H1 (cell line): ENCODE data around the gene SPATA21. TPM values are rescaled to one million over a fixed set of nuclear protein-coding genes. Genes with fewer than 3 reads are reported as not detected.

ENCODE experiments used
- CTCF ChIA-PET: fragments of 300-600 bp; sonication (Branson Sonifier 250); formaldehyde crosslinking; loops from one replicate; lab custom pipeline; 2021; ENCODE audit not compliant: partially characterized antibody; lab: Charles Lee
- POLR2A ChIA-PET: fragments of 300-600 bp; sonication (Branson Sonifier 250); formaldehyde crosslinking; loops from one replicate; lab custom pipeline; 2021; ENCODE audit warnings: inconsistent platforms; ENCODE audit not compliant: partially characterized antibody; lab: Charles Lee
- DNase-seq, 2 experiments: peaks; one replicate each; pipeline versions ENCODE4 v3.0.0 to v3.0.0-alpha.2; 2010 to 2022; ENCODE audit warnings: low spot score in 2 of 2, low read depth in 1 of 2, mixed read lengths in 1 of 2
- FAIRE-seq: peaks from 2 replicates; lab custom pipeline; 2011; peaks lifted over from hg19 to GRCh38; lab: Jason Lieb, UNC
- H2AFZ ChIP-seq: 2 replicates; pipeline ENCODE4 v1.8.1; 2012; ENCODE audit warnings: low read length, inconsistent platforms
- H2AK5ac ChIP-seq: 2 replicates; pipeline ENCODE4 v1.6.1; 2013; ENCODE audit warnings: low read depth, low read length
- H2BK120ac ChIP-seq: replicated peaks from 2 replicates; pipeline ENCODE3; 2013; ENCODE audit warnings: low read depth, low read length, inconsistent platforms
- H2BK12ac ChIP-seq: 2 replicates; pipeline ENCODE4 v1.6.1; 2013; ENCODE audit warnings: low read depth, low read length
- H2BK15ac ChIP-seq: 2 replicates; pipeline ENCODE4 v1.6.1; 2013; ENCODE audit warnings: low read length
- H2BK20ac ChIP-seq: 2 replicates; pipeline ENCODE4 v1.6.1; 2013; ENCODE audit warnings: low read length
- H2BK5ac ChIP-seq: 2 replicates; pipeline ENCODE4 v1.6.1; 2013; ENCODE audit warnings: low read depth, low read length
- H3K14ac ChIP-seq: 2 replicates; pipeline ENCODE4 v1.6.1; 2013; ENCODE audit warnings: inconsistent platforms; ENCODE audit not compliant: insufficient read length
- H3K18ac ChIP-seq: 2 replicates; pipeline ENCODE4 v1.6.1; 2013; ENCODE audit warnings: low read length; ENCODE audit errors: extremely low read depth
- H3K23ac ChIP-seq: 2 replicates; pipeline ENCODE4 v1.6.1; 2013; ENCODE audit warnings: inconsistent platforms; ENCODE audit not compliant: insufficient read length
- H3K23me2 ChIP-seq: 2 replicates; pipeline ENCODE4 v1.6.1; 2013; ENCODE audit warnings: low read depth, low read length
- H3K27ac ChIP-seq: 2 replicates; pipeline ENCODE4 v1.6.1; 2011; ENCODE audit warnings: low read depth, low read length, inconsistent platforms
- H3K27me3 ChIP-seq, 4 experiments: replicated peaks in 1 of 4; 1 replicate in 1 of 4; 2 replicates in 3 of 4; pipeline versions ENCODE4 v1.6.1 to v1.8.1; 2011 to 2013; ENCODE audit warnings: low read length in 3 of 4, mild to moderate bottlenecking in 3 of 4, inconsistent platforms in 2 of 4, mixed read lengths in 2 of 4, moderate library complexity in 1 of 4; ENCODE audit not compliant: control insufficient read depth in 3 of 4, insufficient read depth in 3 of 4; ENCODE audit errors: extremely low read depth in 1 of 4
- H3K36me3 ChIP-seq, 4 experiments: 2 replicates each; pipeline versions ENCODE4 v1.6.1 to v1.8.1; 2011 to 2013; ENCODE audit warnings: mild to moderate bottlenecking in 4 of 4, low read length in 3 of 4, moderate library complexity in 2 of 4, control low read depth in 1 of 4, inconsistent platforms in 1 of 4; ENCODE audit not compliant: insufficient read depth in 4 of 4, control insufficient read depth in 2 of 4
- H3K4ac ChIP-seq: replicated peaks from 2 replicates; pipeline ENCODE3; 2013; ENCODE audit warnings: low read length, low read depth, mixed read lengths, inconsistent platforms; ENCODE audit not compliant: insufficient read length
- H3K4me1 ChIP-seq, 4 experiments: replicated peaks in 1 of 4; 1 replicate in 1 of 4; 2 replicates in 3 of 4; pipeline versions ENCODE4 v1.6.1 to v1.8.1; 2011 to 2013; ENCODE audit warnings: low read length in 3 of 4, inconsistent platforms in 2 of 4, mixed read lengths in 1 of 4; ENCODE audit not compliant: insufficient read depth in 4 of 4, control insufficient read depth in 3 of 4
- H3K4me2 ChIP-seq, 2 experiments: 2 replicates each; pipeline versions ENCODE4 v1.6.1 to v1.8.1; 2011 to 2013; ENCODE audit warnings: low read depth in 2 of 2, low read length in 2 of 2, control low read depth in 1 of 2, inconsistent platforms in 1 of 2, mild to moderate bottlenecking in 1 of 2; ENCODE audit not compliant: insufficient read depth in 1 of 2
- H3K4me3 ChIP-seq, 4 experiments: fragments of 200-600, 300-600 bp in 1 of 4; sonication (generic), shearing (Covaris generic), sonication (Bioruptor Twin) in 1 of 4; 2 replicates each; pipeline versions ENCODE4 v1.5.1 to v1.8.1; 2011 to 2016; ENCODE audit warnings: low read length in 4 of 4, low read depth in 3 of 4, control low read depth in 2 of 4, inconsistent platforms in 2 of 4, mild to moderate bottlenecking in 2 of 4, mixed read lengths in 1 of 4, moderate library complexity in 1 of 4; ENCODE audit not compliant: insufficient read depth in 2 of 4; ENCODE audit errors: extremely low read depth in 1 of 4
- H3K56ac ChIP-seq: replicated peaks from 2 replicates; pipeline ENCODE3; 2013; ENCODE audit warnings: low read depth, mild to moderate bottlenecking, mixed read lengths, low read length, inconsistent platforms; ENCODE audit not compliant: insufficient read length
- H3K79me1 ChIP-seq: 2 replicates; pipeline ENCODE4 v1.6.1; 2013; ENCODE audit warnings: low read depth, low read length, control low read depth
- H3K79me2 ChIP-seq, 2 experiments: 2 replicates each; pipeline versions ENCODE4 v1.6.1 to v1.8.1; 2012 to 2013; ENCODE audit warnings: low read length in 2 of 2, mild to moderate bottlenecking in 2 of 2, inconsistent platforms in 1 of 2; ENCODE audit not compliant: insufficient read depth in 2 of 2, control insufficient read depth in 1 of 2
- H3K9ac ChIP-seq, 4 experiments: replicated peaks in 1 of 4; 1 replicate in 1 of 4; 2 replicates in 3 of 4; pipeline versions ENCODE4 v1.6.1 to v1.8.1; 2011 to 2013; ENCODE audit warnings: low read depth in 3 of 4, low read length in 3 of 4, control low read depth in 2 of 4, mild to moderate bottlenecking in 2 of 4, moderate library complexity in 2 of 4, inconsistent platforms in 1 of 4; ENCODE audit errors: extremely low read depth in 1 of 4
- H3K9me3 ChIP-seq, 2 experiments: 2 replicates each; pipeline versions ENCODE4 v1.6.1 to v1.8.1; 2012 to 2013; ENCODE audit warnings: mild to moderate bottlenecking in 2 of 2, moderate library complexity in 2 of 2, control low read depth in 1 of 2, inconsistent platforms in 1 of 2, low read depth in 1 of 2, low read length in 1 of 2, mixed read lengths in 1 of 2; ENCODE audit not compliant: insufficient read depth in 2 of 2
- H4K20me1 ChIP-seq, 2 experiments: replicated peaks in 1 of 2; 2 replicates each; pipeline versions ENCODE3 to v1.8.1; 2011 to 2013; ENCODE audit warnings: inconsistent platforms in 2 of 2, low read length in 2 of 2, mild to moderate bottlenecking in 1 of 2; ENCODE audit not compliant: insufficient read depth in 2 of 2, control insufficient read depth in 1 of 2
- H4K5ac ChIP-seq: 2 replicates; pipeline ENCODE4 v1.6.1; 2013; ENCODE audit warnings: low read length, low read depth, mixed read lengths, inconsistent platforms; ENCODE audit not compliant: insufficient read length
- H4K8ac ChIP-seq: 2 replicates; pipeline ENCODE4 v1.8.0; 2013; ENCODE audit warnings: mild to moderate bottlenecking, moderate library complexity, low read length, inconsistent platforms; ENCODE audit not compliant: insufficient read depth; ENCODE audit errors: extremely low read depth
- H4K91ac ChIP-seq: replicated peaks from 2 replicates; pipeline ENCODE3; 2013; ENCODE audit warnings: low read length, mixed read lengths, inconsistent platforms; ENCODE audit not compliant: insufficient read length
- BCL11A ChIP-seq, 2 experiments: IDR thresholded peaks; one replicate each; pipeline ENCODE4 v1.6.1; 2011; ENCODE audit warnings: low read depth in 2 of 2, low read length in 2 of 2, mild to moderate bottlenecking in 2 of 2
- BRCA1 ChIP-seq: IDR thresholded peaks from 2 replicates; pipeline ENCODE4 v1.6.1; 2012; ENCODE audit warnings: low read depth, low read length, improper control_type of control experiment
- GABPA ChIP-seq: IDR thresholded peaks from 2 replicates; pipeline ENCODE4 v1.6.1; 2011; ENCODE audit warnings: mild to moderate bottlenecking, low read length, moderate library complexity, borderline replicate concordance; ENCODE audit not compliant: insufficient read depth
- KDM4A ChIP-seq: IDR thresholded peaks from one replicate; pipeline ENCODE4 v1.7.1; 2012; ENCODE audit warnings: low read depth, mild to moderate bottlenecking, moderate library complexity, low read length, inconsistent platforms; ENCODE audit not compliant: severe bottlenecking
- SIRT6 ChIP-seq: IDR thresholded peaks from one replicate; pipeline ENCODE4 v1.7.1; 2012; ENCODE audit warnings: low read length, inconsistent platforms
- TAF1 ChIP-seq: IDR thresholded peaks from 2 replicates; pipeline ENCODE4 v1.6.1; 2011; ENCODE audit warnings: mild to moderate bottlenecking, low read depth, low read length
- TEAD4 ChIP-seq: IDR thresholded peaks from 2 replicates; pipeline ENCODE4 v1.6.1; 2012; ENCODE audit warnings: low read depth, low read length, inconsistent platforms, mixed read lengths
- WGBS, 2 experiments: shearing (Covaris generic) in 1 of 2; methylation state at CpG; one replicate each; pipeline versions ENCODE4 v1.1.6 to v1.1.7; 2013 to 2015; ENCODE audit warnings: low lambda C conversion rate in 2 of 2, mixed read lengths in 2 of 2, inconsistent platforms in 1 of 2, low coverage in 1 of 2, missing lambda C conversion rate in 1 of 2; ENCODE audit not compliant: insufficient replicate concordance in 2 of 2, insufficient coverage in 1 of 2, insufficient read length in 1 of 2; ENCODE audit errors: extremely low coverage in 1 of 2, missing lambda C conversion rate in 1 of 2; 5-methylcytosine and 5-hydroxymethylcytosine counted together
- polyA plus RNA-seq, 7 experiments: library from polyadenylated mRNA; depleted of rRNA in 3 of 7; stranded (reverse) in 5 of 7; unstranded in 2 of 7; fragments of >200 nt in 5 of 7; fragments of 200-250 nt in 2 of 7; gene quantifications; 1 replicate in 5 of 7; 2 replicates in 1 of 7; 4 replicates in 1 of 7; pipeline versions ENCODE4 v1.2.1 to v1.2.3, GENCODE V29; 2011 to 2013; ENCODE audit warnings: missing spikeins in 2 of 7, mixed read lengths in 2 of 7
- total RNA-seq: library from RNA; stranded (reverse); fragmentation: NEBNext Ultra II Directional; extraction: Animal tissue kit (Norgen Biotek cat#: 25700); gene quantifications from 2 replicates; pipeline ENCODE4 v1.2.1, GENCODE V29; 2021
- TF ChIP-seq, protein P1 (sequence below): IDR thresholded peaks from 2 replicates; pipeline ENCODE4 v1.6.1; 2012; ENCODE audit warnings: low read length, inconsistent platforms
- TF ChIP-seq, protein P2 (sequence below): IDR thresholded peaks from 2 replicates; pipeline ENCODE4 v1.6.1; 2011; ENCODE audit warnings: low read length, improper control_type of control experiment

The SPATA21 gene
- total and polyA plus RNA-seq, 2 of the 8 experiments (the other 6 are each of a cell fraction or from before 2014, with no cell fraction given) = not detected

DNA sequence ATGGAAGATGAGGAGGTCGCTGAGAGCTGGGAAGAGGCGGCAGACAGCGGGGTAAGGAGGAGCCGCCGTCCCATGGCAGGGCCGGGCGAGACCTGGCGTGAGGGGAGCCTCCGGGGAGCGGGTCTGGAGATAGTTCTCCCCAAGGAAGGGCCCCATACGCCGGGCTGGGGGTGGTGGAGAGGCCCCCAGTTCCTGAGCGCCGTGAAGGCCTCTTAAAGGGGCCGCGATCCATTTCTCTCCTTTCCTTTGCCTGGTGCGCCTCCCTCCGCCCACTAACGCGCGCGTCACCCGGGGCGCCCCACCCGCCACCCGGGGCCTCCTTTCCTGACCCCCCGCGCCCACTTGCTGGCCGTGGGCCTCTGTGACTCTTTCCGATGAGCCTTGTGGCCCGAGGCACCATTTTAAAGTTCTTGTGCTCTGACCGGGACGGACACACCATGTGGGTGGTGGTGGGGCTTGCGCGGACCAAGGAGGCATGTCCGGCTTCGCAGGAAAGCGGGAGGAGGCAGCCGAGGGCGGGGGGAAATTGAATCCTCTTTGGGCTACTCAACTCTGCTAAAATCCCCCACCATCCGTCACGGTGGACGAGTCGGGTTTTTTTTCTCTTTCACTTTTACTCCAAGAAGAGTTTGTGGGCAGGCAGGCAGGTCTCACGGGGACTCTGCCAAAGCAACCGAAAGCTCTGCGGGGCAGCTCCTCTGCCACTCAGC, 69.8 kb downstream of the SPATA21 start:
- Histone ChIP-seq H2BK120ac (no peak overlapping the region), H2BK5ac (peak overlapping the region; percentile 96), H2BK20ac (no peak overlapping the region), H3K4ac (no peak overlapping the region), H2AK5ac (no peak overlapping the region), H3K36me3 (peaks cover 0 to under 1% (median 0%) of the 10 kb centered on the region in 4 experiments; a peak in 1 of 8 replicates), H4K5ac (peak overlapping the region; percentile 93), H3K18ac (peak overlapping the region; percentile 96), H3K56ac (peak overlapping the region; percentile 92), H3K23me2 (peaks cover 5% of the 10 kb centered on the region; the same call in 1 of the 2 replicates), H3K27ac (peak overlapping the region; percentile 88), H3K79me1 (no peaks in the 10 kb centered on the region), H3K9me3 (no peaks in the 10 kb centered on the region), H3K14ac (no peak overlapping the region), H3K9ac (peak overlapping the region; percentile 65 to 83 (median 77)), H4K91ac (peak overlapping the region; percentile 91), H4K8ac (peak overlapping the region; percentile 73), H3K79me2 (peaks cover 20 to 47% of the 10 kb centered on the region in 2 experiments), H2BK12ac (no peak overlapping the region), H4K20me1 (peaks cover 7 to 12% of the 10 kb centered on the region in 2 experiments), H3K4me3 (peak overlapping the region; percentile 72 to 91 (median 80)), H3K23ac (no peak overlapping the region), H3K4me2 (peak overlapping the region; percentile 65 to 83), H3K4me1 (peaks cover 0 to 3% (median 1%) of the 10 kb centered on the region in 4 experiments; a peak in 2 of 7 replicates), H2BK15ac (no peak overlapping the region), H2AFZ (no peak overlapping the region), H3K27me3 (no peaks in the 10 kb centered on the region)
- POLR2A ChIA-PET = interaction anchor here (0.6 to 4.7 kb wide), 14 partner anchors 9 to 199 kb away, joined by 3 to 32 read pairs (median 4); partner anchors contain the start of gene FBXO42
- DNase-seq (peak in 1 of 2 experiments; percentile 84), FAIRE-seq (no peak)
- CTCF ChIA-PET = interaction anchor here (0.8 to 1.7 kb wide), 3 partner anchors 14 to 57 kb away, joined by 3 to 5 read pairs (median 4); no protein-coding TSS in a partner anchor
- 2% methylated on average over 40 of the region's 47 CpGs; no CpG with 5 or more reads in 1 of the 2 experiments for WGBS, 2 experiments
- TF ChIP-seq, protein P1, sequence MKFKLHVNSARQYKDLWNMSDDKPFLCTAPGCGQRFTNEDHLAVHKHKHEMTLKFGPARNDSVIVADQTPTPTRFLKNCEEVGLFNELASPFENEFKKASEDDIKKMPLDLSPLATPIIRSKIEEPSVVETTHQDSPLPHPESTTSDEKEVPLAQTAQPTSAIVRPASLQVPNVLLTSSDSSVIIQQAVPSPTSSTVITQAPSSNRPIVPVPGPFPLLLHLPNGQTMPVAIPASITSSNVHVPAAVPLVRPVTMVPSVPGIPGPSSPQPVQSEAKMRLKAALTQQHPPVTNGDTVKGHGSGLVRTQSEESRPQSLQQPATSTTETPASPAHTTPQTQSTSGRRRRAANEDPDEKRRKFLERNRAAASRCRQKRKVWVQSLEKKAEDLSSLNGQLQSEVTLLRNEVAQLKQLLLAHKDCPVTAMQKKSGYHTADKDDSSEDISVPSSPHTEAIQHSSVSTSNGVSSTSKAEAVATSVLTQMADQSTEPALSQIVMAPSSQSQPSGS = no peak
- TF ChIP-seq TEAD4 (no peak), TAF1 (peak; percentile 60), SIRT6 (no peak), KDM4A (peak; percentile 43), BCL11A (IDR thresholded peaks at IDR 0.05; ENCODE audit: low read depth in 2 of 2, low read length in 2 of 2) (no peak), BRCA1 (no peak), GABPA (no peak)
- TF ChIP-seq, protein P2, sequence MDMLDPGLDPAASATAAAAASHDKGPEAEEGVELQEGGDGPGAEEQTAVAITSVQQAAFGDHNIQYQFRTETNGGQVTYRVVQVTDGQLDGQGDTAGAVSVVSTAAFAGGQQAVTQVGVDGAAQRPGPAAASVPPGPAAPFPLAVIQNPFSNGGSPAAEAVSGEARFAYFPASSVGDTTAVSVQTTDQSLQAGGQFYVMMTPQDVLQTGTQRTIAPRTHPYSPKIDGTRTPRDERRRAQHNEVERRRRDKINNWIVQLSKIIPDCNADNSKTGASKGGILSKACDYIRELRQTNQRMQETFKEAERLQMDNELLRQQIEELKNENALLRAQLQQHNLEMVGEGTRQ = no peak
